Dedifferentiated amniotic fluid mesenchymal stem cell (primary cell): ENCODE measurements around the gene SEPTIN1.
A peak's percentile ranks its signal among the peaks of the same experiment; 100 is the strongest.

Experiments used
- DNase-seq: peaks from one replicate; pipeline ENCODE4 v3.0.0-alpha.2; 2016; ENCODE audit errors: extremely low spot score

SEPTIN1 gene

DNA sequence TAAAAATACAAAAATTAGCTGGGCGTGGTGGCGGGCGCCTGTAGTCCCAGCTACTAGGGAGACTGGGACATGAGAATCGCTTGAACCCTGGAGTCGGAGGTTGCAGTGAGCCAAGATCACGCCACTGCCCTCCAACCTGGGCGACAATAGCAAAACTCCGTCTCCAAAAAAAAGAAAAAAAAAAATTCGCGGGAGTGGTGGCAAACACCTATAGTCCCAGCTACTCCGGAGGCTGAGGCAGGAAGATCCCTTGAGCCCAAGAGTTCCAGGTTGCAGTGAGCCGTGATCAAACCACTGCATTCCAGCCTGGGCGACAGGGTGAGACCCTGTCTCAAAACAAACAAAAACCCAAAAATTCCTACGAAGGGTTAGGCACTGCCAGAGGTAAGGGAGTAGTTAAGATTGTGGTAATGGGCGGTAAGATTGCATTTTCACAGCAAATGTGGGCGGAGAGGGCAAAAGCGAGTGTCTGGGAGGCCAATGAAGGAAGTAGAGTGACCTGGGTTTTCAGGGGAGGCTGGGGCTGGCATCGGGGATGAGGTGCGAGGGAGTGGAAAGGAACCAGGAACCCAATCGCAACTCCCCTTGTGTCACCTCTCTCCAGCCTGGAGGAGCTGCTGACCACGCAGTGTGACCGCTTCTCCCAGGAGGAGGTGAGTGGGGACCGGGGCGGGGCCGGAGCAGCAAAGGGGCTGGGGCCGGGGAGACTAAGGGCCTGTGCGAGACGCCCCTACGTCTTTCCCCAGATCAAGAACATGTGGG, 5.1 kb downstream of the SEPTIN1 start:
- no peak for DNase-seq

DNA sequence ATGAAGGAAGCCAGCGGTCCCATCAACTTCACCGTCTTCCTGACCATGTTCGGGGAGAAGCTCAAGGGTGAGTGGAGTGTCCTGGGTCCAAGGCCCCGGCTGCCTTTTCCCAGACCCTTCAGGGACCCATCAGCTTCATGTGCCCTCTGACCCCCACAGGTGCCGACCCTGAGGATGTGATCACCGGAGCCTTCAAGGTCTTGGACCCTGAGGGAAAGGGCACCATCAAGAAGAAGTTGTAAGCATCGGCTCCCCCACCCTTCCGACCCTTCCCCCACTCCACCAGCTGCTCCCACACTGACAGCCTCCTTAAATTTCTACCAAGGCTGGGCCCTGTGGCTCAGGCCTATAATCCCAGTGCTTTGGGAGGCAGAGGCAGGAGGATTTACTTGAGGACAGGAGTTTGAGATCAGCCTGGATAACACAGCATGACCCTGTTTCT, 5.9 kb downstream of the SEPTIN1 start:
- no peak for DNase-seq

DNA sequence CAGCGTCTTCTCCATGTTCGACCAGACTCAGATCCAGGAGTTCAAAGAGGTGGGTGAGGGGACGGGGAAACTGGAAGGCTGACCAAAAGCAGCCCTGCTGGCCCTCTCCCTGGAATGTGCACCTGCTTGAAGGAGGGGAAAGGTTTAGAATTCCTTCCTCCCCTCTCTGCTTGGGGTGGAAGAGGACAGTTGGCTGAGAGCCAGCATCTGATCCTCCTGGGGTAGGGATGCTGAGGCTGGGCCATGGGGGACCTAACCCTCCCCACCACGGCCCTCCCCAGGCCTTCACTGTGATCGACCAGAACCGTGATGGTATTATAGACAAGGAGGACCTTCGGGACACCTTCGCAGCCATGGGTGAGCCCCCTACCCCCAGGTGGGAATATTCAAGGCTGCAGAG, 6.5 kb downstream of the SEPTIN1 start:
- DNase-seq = no peak

DNA sequence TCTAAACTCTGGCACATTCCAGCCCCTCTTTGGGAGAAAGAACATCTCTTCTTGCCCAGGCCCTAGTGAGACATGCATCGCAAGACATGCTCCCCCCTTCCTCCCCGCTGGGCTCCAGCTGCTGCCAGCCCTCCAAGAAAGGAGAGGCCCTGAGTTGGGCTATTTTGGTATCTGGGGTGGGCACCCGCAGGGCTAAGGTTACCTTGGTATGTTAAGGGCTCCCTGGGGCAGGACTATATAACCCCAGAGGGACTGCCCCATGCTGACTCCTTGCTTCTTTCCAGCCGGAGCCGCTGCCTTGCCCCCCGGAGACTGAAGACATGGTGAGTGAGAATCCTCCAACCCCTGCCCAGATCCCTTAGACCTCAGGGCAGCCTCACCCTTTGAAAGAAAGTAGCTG, 7.8 kb downstream of the SEPTIN1 start, which contains the start of gene MYL11:
MYL11 (plus strand) TSS at position 265 of the 400 bp plus-strand sequence; CDS start at position 321, 56 bp downstream.
- DNase-seq = no peak

DNA sequence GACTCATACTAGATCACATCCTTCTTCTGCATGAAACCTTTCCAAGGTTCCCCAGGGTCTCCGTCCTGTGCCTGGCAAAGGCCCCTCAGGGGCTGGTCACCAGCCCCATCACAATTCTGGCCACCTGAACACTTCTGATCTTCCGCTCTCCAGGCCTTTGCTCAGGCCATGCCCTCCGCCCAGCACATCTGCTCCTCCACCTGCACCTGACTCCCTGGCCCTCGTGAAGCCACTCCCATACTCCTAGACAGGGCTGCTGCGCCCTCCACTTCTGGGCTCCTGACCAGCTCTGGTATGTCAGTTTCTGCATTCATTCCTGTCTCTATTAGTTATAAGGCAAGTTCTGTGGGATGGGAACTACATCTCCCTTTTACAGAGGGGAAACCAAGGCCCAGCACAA, 9.6 kb downstream of the SEPTIN1 start:
- DNase-seq = no peak

DNA sequence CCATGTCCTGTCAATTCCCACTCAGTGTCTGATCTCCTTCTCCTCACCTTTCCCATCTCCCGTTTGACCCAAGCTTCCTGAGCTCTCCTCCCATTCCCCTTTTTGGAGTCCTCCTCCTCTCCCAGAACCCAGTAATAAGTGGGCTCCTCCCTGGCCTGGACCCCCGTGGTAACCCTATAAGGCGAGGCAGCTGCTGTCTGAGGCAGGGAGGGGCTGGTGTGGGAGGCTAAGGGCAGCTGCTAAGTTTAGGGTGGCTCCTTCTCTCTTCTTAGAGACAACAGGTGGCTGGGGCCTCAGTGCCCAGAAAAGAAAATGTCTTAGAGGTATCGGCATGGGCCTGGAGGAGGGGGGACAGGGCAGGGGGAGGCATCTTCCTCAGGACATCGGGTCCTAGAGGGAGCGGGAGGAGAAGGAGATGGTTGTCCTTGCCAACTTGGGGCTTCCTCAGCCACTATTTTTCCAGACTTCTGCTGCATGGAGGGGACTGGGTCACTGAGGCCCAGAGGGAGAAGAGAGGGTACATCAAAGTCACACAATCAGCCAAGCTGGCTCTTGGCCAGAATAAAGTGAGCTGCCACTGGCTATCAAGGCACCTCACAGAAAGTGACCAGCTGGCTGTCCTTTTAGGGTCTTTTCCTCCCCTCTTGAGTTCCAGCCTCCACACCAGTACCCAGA, 10.2 kb downstream of the SEPTIN1 start:
- no peak for DNase-seq

DNA sequence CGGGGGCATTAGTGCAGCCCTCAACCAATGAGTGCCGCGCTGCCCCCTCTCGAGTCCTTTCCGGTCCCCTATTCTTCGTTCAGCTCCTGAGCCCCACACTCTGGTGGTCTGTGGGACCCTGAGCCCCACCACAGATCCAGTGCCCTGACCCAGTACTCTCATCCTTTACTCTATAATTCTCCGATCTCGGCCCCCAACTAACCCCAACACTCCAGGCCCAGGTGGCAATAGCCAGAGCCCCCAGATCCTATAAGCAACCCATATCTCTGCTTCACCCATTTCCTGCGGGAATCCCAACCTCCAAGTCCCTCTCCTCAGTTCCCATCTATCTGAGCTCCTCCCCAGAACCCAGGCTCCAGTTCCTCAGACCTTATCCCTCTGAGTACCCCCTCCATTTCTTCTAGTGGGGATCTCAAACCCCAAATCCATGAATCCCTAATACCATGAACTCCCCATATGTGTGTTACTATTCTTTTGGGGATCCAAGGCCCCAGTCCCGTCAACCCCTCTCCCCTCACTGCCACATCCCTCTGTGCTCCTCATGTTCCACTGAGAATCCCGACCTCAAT, 11.0 kb downstream of the SEPTIN1 start:
- no peak for DNase-seq

DNA sequence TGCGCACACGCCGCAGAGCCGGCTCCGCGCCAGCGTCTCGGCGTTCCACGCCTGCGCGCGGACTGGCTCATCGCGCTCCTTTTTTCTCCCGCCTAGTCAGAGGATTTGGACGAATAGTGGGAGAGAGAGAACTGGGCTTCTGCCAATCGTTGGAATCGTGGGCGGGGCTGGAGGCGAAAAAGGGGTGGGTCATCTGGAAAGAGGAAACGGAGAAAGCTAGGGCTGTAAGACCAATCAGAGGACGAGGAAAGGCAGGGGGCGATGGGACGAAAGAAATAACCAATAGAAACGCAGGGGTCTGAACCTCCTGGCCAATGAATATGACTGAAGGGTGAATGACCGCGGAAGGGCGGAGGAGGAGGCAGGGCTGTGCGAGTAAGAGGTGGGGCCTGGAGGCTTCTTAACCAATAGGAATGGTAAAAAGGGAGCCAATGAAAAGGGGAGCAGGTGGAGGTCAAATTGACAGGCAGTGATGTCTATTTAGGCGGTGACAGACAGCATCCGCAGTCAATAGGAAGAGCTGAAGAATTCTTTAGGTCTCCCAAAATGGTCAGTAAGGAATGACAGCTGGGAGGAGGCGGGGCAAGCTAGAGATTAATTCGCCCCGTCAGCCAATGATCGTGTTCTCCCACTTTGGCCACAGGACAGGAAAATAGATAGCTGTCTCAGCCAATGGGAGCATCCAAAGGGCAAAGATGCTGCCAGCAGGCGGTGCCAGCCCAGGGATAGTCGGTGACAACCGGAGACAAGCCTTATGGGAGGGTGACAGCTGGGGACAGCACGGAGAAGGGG, 11.7 kb downstream of the SEPTIN1 start, which contains the start of gene TBC1D10B:
TBC1D10B (minus strand) TSS at position 39 of the 792 bp plus-strand sequence. CDS start 311 bp downstream, outside the sequence.
- peak; percentile 100 for DNase-seq

DNA sequence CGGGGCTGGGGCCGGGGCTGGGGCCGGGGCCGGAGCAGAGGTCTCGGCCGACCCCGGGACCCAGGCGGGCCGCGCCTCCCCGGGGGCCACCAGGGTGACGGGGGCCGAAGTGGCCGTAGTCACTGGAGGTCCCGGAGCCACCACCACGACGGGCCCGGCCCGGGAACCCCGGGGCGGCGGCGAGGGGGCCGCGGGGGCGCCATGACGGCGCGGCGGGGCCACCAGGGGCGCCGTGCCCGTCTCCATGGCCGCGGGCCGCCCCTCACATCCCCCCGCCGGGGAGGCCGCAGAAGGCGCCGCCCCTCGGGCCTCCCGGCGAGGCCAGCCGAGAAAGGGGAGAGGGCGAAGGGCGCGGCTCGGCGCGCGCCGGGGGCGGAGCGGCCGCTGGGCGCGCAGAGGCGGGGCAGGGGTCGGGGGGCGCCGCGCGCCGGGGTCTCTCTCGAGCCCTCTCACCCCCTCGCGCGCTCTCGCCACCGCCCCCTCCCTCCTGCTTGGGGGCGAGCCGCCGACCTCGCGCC, 12.4 kb downstream of the SEPTIN1 start:
- DNase-seq = no peak

DNA sequence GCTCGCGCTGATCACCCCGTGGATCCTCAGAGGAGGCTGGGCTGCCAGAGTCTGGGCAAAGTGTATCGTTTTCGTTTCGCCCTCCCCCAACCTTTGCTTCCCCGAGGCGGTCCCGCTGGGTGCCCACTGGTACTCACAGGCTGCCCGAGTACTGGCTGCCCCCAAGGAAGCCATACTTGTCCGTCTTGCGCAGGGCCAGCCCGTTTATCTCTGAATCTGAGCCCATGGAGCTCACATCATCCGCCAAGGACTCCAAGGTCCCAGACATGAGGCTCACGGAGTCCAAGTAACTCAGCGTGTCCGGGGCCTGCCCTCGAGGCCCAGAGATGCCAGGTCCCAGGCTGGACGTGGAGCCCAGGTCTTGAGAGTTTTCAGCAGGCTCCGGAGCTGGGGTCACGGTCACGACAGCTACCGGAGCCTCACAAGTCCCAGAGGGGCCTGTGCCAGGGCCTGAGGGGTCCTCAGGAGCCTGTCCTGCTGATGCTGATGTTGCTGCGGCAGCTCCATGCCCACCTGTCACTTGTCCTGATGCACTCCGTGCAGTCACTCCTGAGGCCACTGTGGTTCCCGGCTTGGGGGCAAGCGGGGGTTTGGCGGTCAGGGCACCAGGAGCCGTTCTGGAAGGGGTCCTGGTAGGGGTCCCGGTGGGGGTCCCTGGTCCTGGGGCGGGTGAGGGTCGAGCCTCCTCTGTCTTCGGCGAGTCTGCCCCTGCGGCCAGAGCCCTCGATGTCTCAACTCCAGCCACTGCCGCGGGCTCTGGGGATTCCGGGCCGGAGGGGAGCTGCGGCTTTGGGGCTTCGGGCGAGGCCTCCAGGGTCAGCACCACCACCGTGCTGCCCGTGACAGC, 13.0 kb downstream of the SEPTIN1 start:
- no peak for DNase-seq

DNA sequence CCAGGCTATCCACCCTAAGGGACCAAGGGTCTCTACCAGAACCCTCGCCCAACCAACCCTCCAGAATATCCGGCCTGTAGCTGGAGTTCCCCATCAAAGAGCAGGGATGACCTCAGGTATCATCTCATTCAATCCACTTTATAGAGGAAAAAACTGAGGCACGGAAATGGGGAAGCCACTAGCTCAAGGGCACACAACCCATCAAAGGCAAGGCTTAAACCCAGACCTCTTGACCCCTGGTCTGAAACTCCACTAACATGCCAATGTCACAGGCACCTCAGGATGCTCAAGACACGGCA, 13.6 kb downstream of the SEPTIN1 start:
- DNase-seq = no peak

DNA sequence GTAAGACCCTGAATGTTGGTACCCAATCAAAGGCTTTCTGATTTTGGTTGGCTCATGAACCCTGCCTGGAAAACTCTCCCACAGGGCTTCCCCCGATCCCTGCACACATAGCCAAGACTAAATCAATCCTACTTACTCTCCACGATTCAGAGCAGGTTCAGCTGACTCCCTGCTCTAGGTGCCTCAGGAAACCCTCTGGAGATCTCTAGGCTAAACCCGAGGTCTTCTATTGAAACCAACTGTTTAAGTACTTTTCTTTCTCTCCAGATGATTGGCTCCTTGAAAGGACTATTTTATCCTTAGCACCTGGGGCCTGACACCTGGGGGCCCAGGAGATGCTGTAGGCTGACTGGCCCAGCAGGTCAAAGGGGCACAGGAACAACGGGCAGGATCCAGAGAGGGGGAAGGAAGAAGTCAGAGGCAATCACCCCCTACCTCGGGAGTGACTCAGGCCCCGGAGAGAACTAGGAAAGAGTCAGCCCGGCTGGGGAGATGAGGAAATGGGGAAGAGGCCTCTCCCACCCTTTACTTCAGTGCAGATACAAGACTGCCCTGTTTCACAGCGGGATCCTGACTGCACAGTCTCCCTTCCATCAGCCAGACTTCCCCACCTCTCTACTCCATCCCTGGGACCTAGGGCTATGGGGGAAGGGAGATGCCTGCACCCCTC, 14.1 kb downstream of the SEPTIN1 start:
- DNase-seq = peak; percentile 19

DNA sequence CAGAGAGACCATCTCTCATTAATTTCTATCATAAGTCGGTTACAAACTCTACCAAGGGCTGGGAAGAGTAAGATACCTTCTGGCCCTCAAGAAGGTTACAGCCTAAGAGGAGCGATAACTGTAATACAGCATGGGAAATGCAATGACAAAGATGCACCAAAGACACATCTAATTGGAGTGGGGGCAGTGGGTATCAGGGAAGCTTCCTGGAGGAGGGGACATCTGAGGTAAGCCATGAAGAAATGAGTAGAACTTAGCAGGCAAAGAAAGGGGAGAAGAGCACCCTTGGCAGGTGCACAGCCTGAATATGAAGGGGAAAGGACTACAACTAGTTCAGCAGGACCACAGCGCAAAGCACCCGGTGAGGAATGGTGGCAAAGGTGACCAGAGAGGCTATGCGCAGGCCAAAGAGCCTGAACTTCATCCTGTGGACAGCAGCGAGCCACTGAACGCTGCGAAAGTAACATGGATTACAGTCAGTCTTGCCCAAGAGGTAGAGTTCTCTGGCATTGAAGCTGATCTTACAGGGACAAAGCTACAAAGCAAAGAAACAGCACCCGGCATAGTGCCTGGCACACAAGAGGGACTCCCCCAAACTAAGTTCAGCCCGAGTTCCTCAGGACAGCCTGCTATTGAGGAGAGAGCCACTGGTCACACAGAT, 14.9 kb downstream of the SEPTIN1 start:
- no peak for DNase-seq

DNA sequence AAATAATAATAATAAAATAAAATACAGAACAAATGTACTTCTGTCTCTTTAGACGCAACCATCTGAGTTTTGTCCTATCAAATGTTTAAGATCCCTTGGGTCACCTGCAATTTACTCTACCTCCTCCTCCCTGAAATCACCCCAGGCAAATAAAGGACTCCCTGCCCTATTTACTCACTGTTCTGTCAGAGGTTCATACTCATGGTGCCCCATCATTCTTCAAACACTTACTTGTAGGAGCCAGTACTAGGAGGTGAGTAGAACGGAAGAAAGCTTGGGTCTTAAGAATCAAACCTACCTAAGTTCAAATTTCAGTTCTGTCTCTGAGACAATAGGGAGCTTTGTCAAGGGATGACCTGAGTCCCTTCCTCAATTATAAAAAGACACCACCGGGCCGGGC, 15.8 kb downstream of the SEPTIN1 start:
- no peak for DNase-seq

DNA sequence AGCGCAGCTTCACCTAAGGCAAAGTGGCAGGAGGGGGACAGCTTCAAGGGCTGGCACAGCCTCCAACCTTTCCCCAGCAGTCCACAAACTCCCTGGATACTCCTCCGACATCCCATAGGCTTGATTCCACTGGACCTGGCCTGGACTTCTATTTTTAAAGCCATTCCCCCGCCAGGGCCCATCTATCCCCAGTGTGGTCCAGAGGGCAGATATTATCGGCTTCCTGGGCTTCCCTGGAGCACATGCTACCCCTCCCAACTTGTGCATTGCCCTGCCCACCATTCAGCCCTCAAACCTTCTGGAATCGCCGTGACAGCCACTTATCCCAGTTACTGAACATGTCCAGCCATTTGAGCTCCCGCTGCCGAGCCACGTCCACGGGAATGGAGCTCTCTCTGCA, 17.2 kb downstream of the SEPTIN1 start:
- no peak for DNase-seq

DNA sequence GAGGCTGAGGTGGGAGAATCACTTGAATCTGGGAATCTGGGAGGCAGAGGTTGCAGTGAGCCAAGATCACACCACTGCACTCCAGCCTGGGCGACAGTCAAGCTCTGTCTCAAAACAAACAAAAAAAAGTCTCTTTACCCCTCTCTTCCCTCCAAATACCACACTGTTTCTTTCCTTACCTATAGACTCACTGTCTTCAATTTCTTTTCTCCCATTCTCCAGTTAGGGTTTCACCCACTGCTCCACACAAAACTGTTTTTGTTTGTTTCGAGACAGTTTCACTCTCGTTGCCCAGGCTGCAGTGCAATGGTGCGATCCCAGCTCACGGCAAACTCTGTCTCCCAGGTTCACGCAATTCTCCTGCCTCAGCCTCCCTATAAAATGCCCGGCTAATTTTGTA, 21.2 kb downstream of the SEPTIN1 start:
- DNase-seq = no peak

DNA sequence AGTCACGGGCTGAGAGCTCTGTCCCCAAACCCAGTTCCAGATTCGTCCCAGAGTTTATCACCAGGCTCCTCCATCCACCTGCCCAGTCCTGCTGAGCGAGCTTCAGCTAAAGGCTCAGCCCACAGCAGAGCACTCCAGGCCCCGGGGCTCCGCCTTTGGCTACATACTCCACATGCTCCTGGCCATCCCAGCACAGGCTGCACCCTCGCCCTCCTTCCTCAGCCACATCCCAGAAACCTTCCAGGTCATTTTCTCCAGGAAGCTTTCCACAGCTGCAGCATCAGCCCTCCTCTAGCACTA, 22.5 kb downstream of the SEPTIN1 start:
- DNase-seq = no peak

DNA sequence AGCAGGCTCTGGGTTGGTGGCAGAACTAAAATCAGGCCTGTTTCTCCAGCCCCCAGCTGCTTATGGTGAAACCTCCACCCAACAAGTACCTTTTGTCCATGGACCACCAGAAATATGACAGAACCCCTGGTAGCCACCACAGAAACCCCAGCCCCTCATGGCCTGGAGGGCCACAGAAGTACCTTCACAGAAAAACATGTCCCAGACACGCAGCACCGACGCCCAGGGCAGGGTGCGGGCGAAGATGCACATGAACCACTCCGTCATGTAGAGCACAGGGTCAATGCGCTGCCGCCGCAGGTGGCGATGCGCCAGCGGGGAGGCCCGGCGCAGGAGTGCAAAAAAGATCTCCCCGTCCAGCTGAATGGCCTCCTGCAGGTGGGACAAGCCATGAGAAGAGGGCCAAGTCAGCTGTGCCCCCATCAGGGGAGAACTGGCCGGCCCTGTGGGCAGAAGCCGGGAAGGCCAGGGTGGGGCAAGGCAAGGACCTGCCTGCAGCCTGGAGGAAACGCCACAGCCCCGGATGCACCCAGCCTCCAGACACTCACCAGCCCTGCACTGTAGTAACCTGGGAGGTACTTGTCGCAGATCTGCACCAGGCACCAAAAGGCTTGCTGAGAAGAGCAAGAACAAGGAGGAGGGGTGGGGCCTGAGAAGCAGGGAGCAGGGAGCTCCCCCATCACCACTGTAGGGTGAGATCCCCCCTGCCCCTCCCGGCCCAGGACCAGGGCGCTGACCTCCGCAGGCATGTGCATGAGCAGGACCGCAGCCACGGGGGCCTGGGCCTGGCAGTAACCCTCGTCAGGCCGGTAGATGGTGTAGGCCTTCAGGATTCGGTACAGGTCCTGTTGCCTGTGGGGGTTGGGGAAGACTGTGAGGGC, 23.1 kb downstream of the SEPTIN1 start:
- DNase-seq = no peak

DNA sequence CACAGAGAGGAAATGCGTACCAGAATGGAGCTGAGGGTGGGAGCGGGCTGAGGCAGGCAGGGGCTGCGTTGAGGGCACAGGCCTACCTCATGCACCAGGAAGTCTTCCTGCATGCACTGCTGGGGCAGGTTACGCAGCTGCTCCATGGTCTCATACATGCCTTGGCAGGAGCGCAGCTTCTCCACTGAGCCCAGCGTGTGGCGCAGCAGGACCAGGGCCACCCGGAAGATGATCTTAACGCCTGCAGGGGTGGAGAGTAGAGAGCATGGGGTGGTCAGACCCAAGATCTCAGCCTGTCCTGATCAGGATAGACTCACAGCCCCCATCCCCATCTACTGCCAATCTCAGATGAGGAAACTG, 23.8 kb downstream of the SEPTIN1 start:
- no peak for DNase-seq
